SK-N-MC (cell line): Measurements from ENCODE around the gene SLC39A8.

Source experiments
- EZH2 ChIP-seq: fragments of 200-600 bp; sonication (generic); IDR thresholded peaks from one replicate; pipeline ENCODE4 v1.6.1; 2017; ENCODE audit warnings: antibody characterized with exemption
- FOXP2 ChIP-seq: optimal IDR thresholded peaks from 2 replicates; pipeline ENCODE3; 2011; ENCODE audit warnings: mild to moderate bottlenecking, moderate library complexity; ENCODE audit not compliant: insufficient read depth; ENCODE audit errors: extremely low read length, control extremely low read depth
- POLR2AphosphoS5 ChIP-seq: IDR thresholded peaks from 2 replicates; pipeline ENCODE4 v1.6.1; 2012; ENCODE audit warnings: mild to moderate bottlenecking, low read depth, low read length, borderline replicate concordance

- TF ChIP-seq EZH2 (no peak), POLR2AphosphoS5 (no peak), FOXP2 (no peak)
Measured at GRCh38 chr4:102302762-102303161, 42.5 kb downstream of the SLC39A8 start.
